ENCODE results near the gene NPRL2. TPM values are rescaled to one million over a fixed set of nuclear protein-coding genes. Genes with fewer than 3 reads are reported as not detected.

NPRL2 gene
- total and polyA plus RNA-seq, 2 of the 13 experiments (the other 11 are each of a cell fraction or from before 2014, with no cell fraction given) = 30.6 to 51.4 TPM

GRCh38 chr3:50299929-50300680 is 50.5 kb downstream of the NPRL2 start (continued):
- TF ChIP-seq ZNF687 (CRISPR knock-in tag; IDR thresholded peaks at IDR 0.05) (peak; percentile 86), ZBTB38 (CRISPR knock-in tag; IDR thresholded peaks at IDR 0.05) (peak; percentile 96), CEBPB (IDR thresholded peaks at IDR 0.05; ENCODE audit: borderline replicate concordance, low read depth, low read length) (no peak), ZEB1 (IDR thresholded peaks at IDR 0.05; ENCODE audit: insufficient replicate concordance, low read depth) (no peak), MXI1 (IDR thresholded peaks at IDR 0.05; ENCODE audit: borderline replicate concordance, low read depth, low read length) (0 out of 3 replicates have a peak, but pooled peaks have one; percentile 20), ZNF512B (CRISPR knock-in tag; IDR thresholded peaks at IDR 0.05; ENCODE audit: borderline replicate concordance) (no peak), ATF3 (CRISPR knock-in tag; IDR thresholded peaks at IDR 0.05) (no peak), SUZ12 (IDR thresholded peaks at IDR 0.05; ENCODE audit: low read depth, low read length) (no peak), ZFP37 (CRISPR knock-in tag; IDR thresholded peaks at IDR 0.05; ENCODE audit: borderline replicate concordance) (no peak), ZNF530 (CRISPR knock-in tag; IDR thresholded peaks at IDR 0.05; ENCODE audit: low read depth) (no peak), ZNF552 (CRISPR knock-in tag; IDR thresholded peaks at IDR 0.05; ENCODE audit: borderline replicate concordance) (no peak), SOX6 (IDR thresholded peaks at IDR 0.05) (no peak), SOX6 (CRISPR knock-in tag; IDR thresholded peaks at IDR 0.05) (no peak), ZNF549 (CRISPR knock-in tag; IDR thresholded peaks at IDR 0.05) (no peak), ZNF605 (CRISPR knock-in tag; IDR thresholded peaks at IDR 0.05) (peak; percentile 47; the same call in 1 of the 2 replicates), ZFX (CRISPR knock-in tag; IDR thresholded peaks at IDR 0.05; ENCODE audit: low read depth) (no peak; the same call in 1 of the 2 replicates), PRPF4 (IDR thresholded peaks at IDR 0.05; ENCODE audit: low read depth, low read length, poor library complexity, severe bottlenecking) (peak; percentile 75), CSRNP2 (CRISPR knock-in tag; conservative IDR thresholded peaks at IDR 0.05; ENCODE audit: low read depth) (no peak), BRF2 (CRISPR knock-in tag; IDR thresholded peaks at IDR 0.05) (no peak), TAF1 (CRISPR knock-in tag; IDR thresholded peaks at IDR 0.05) (no peak)

Measured in HepG2 (cell line).